ENCODE data around the gene RNF220.
"Not testable (repeated sequence)": the region's sequence is repeated elsewhere in the genome, so short reads cannot be mapped to it uniquely, and the experiment has no call there.

The RNF220 gene

DNA sequence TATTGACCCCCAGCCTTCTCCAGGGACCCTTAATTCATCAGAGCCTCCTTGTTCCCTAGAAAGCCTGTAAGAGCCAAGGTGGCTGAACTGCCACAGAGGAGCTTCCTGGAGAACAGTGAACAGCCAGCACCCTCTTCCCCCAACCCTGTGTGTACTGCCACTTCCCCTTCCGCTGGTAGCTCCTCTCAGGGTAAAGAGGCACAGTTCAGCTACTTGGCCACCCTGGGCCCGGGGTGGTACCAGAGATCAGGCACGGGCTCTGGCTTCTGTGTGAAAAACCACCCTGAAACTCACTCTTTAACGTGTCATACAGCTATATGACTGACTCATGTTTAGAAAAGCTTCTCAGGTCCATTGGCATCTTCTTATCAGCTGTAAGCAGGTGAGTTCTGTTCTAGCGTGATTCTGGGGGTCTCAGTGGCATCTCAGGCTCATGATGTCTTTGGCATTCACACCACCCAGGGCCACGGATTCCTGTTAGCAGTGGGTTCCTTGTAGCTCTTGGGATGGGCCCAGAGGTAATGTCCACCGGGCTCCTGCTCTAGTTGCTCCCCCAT is 291.8 kb downstream of the RNF220 start:
- Histone ChIP-seq H3K9ac (ENCODE audit: low read length) (no peak overlapping the region), H3K4me1 (ENCODE audit: control insufficient read depth, insufficient read depth, low read length) (no peaks in the 10 kb centered on the region), H3K4me3 (ENCODE audit: low read length) (no peak overlapping the region), H3K27ac (ENCODE audit: low read depth, low read length) (no peak overlapping the region), H3K36me3 (ENCODE audit: control insufficient read depth, insufficient read depth, low read length) (no peaks in the 10 kb centered on the region), H3K27me3 (ENCODE audit: control insufficient read depth, insufficient read depth, low read length) (no peaks in the 10 kb centered on the region)

- Histone ChIP-seq H3K4me1 (ENCODE audit: control insufficient read depth, insufficient read depth, low read length) (no peaks in the 10 kb centered on the region), H3K27ac (ENCODE audit: low read depth, low read length) (no peak overlapping the region), H3K27me3 (ENCODE audit: control insufficient read depth, insufficient read depth, low read length) (no peaks in the 10 kb centered on the region), H3K36me3 (ENCODE audit: control insufficient read depth, insufficient read depth, low read length) (no peaks in the 10 kb centered on the region), H3K4me3 (ENCODE audit: low read length) (no peak overlapping the region), H3K9ac (ENCODE audit: low read length) (no peak overlapping the region)
These were observed 293.1 kb downstream of the RNF220 start for GRCh38 chr1:44698138-44698537.

DNA sequence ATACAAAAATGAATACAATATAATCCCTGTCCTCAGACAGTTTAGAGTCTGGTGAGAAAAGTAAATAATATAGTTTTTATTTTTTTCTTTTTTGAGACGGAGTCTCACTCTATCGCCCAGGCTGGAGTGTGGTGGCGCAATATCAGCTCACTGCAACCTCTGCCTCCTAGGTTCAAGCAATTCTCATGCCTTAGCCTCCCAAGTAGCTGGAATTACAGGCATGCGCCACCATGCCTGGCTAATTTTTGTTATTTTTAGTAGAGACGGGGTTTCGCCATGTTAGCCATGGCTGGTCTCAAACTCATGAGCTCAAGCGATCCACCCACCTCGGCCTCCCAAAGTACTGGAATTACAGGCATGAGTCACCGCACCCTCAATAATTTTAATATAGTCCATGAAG is 294.3 kb downstream of the RNF220 start:
- H3K27ac ChIP-seq (ENCODE audit: low read depth, low read length); H3K4me3 ChIP-seq (ENCODE audit: low read length); H3K4me1 ChIP-seq (ENCODE audit: control insufficient read depth, insufficient read depth, low read length); H3K27me3 ChIP-seq (ENCODE audit: control insufficient read depth, insufficient read depth, low read length); H3K9ac ChIP-seq (ENCODE audit: low read length); H3K36me3 ChIP-seq (ENCODE audit: control insufficient read depth, insufficient read depth, low read length): not testable (repeated sequence)

DNA sequence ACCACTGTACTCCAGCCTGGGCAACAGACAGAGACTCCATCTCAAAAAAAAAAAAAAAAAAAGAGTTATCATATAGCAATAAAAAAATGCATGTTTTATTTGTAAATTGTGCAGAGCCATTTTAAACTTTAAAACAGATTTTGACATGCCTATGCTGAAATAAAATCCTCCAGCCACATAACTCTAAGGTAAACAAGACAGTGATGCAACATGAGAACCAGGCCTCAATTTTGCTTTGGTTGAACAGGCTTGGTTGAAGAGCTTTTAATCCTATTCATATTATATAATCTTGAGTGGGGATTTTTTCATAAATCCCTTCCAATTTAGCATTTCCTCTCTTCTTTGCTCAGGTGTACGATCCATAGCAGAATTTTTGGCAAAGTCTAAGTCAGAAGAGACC is 295.5 kb downstream of the RNF220 start:
- H3K4me3 ChIP-seq (ENCODE audit: low read length), result no peak overlapping the region
- H3K27ac ChIP-seq (ENCODE audit: low read depth, low read length), result no peak overlapping the region
- H3K27me3 ChIP-seq (ENCODE audit: control insufficient read depth, insufficient read depth, low read length), result no peaks in the 10 kb centered on the region
- H3K9ac ChIP-seq (ENCODE audit: low read length), result no peak overlapping the region
- H3K36me3 ChIP-seq (ENCODE audit: control insufficient read depth, insufficient read depth, low read length), result no peaks in the 10 kb centered on the region
- no peaks in the 10 kb centered on the region for H3K4me1 ChIP-seq (ENCODE audit: control insufficient read depth, insufficient read depth, low read length)

GRCh38 chr1:44701141-44701573 is 296.1 kb downstream of the RNF220 start:
- no peaks in the 10 kb centered on the region for H3K4me1 ChIP-seq (ENCODE audit: control insufficient read depth, insufficient read depth, low read length)
- H3K4me3 ChIP-seq (ENCODE audit: low read length), result no peak overlapping the region
- H3K9ac ChIP-seq (ENCODE audit: low read length), result no peak overlapping the region
- H3K36me3 ChIP-seq (ENCODE audit: control insufficient read depth, insufficient read depth, low read length), result no peaks in the 10 kb centered on the region
- no peak overlapping the region for H3K27ac ChIP-seq (ENCODE audit: low read depth, low read length)
- H3K27me3 ChIP-seq (ENCODE audit: control insufficient read depth, insufficient read depth, low read length), result no peaks in the 10 kb centered on the region

All from rectal smooth muscle tissue (tissue), 1 donor.